GM19238 (cell line): ENCODE results near the gene DPEP3.
A peak's percentile ranks its signal among the peaks of the same experiment; 100 is the strongest.
"Not testable (repeated sequence)": the region's sequence is repeated elsewhere in the genome, so short reads cannot be mapped to it uniquely, and the experiment has no call there.

Experiments used
- DNase-seq: peaks from one replicate; pipeline ENCODE4 v3.0.0; 2011; ENCODE audit warnings: low spot score; ENCODE audit not compliant: insufficient read length

DPEP3 gene

GRCh38 chr16:67945392-67945933, 34.8 kb downstream of the DPEP3 start:
- no peak for DNase-seq

GRCh38 chr16:67944690-67945391, 35.5 kb downstream of the DPEP3 start:
- DNase-seq = no peak

DNA sequence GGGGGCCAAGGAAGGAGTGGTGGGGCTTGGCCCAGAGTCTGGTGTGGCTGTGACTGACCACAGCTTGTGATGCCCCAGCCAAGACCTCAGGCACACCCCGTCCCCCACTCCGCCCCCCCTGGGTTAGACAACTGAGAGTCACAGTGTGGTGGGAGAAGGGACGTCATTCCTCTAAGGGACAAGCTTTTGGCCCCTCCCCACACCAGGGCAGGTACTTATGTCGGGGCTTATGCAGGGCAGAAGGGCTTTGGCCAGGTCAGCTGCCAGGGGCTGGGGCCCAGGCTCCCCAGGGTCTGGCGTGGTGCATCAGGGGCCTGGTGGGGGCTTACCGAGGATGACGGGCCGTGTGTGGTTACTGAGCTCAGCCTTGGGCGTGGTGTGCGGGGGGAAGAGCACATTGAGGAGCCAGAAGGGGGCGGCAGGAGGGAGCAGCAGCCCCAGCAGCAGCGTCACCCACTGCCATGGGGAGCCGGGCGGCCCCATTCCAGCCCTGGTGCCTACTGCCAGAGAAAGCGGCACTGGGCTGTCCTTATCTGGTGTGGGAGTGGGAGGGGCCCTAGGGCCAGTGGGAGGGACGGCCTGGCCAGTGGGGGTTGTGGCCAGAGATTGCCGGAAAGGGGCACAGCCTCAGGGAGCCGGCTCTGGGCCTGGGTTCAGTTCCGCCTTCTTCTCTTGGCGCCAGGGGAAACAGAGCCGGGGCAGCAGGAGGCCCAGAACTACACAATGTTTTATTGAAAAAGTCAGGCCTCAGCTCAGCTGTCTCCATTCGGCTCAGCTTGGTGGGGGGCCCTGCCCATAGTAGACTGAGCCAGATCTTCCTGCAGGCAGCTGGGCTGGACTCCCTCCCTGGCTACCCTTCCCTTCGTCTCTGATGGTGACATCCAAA, 36.4 kb downstream of the DPEP3 start, which contains the start of gene LCAT:
Gene LCAT (minus strand): TSS at position 502 of the 886 bp plus-strand sequence. CDS start 19 bp downstream, at position 483.
- no peak for DNase-seq

DNA sequence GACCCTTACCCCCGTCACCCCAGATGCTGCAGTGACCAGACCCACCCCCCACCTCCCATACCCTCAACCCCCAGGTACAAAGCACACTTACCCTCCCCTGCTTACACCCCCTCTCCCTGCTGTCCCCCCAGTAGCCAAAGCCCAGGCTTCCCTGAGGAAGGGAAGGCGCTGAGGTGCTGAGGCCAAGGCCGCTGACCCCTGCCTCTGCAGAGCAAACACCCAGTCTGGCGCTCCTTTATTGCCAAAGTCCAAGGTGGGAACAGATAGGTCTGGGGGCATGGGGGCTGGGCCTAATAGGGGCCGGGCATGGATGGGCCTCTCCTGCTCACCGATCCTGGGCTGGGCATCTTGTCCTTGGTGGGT, 37.1 kb downstream of the DPEP3 start:
- DNase-seq = no peak

- DNase-seq = no peak
These were observed 37.6 kb downstream of the DPEP3 start for GRCh38 chr16:67942510-67943255.

DNA sequence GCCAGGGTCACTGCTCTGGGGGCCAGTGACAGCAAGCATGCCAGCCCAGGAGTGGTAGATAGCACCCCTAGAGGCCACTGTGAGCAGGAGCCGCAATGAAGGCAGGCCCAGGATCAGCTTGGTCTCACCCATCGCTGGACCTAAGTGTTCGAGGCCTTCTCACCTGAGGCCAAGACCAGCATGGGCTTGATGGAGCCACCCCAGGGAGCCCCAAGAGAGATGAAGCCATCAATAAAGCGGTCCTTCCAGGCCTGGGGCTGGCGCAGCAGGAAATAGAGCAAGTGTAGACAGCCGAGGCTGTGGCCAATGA, 38.1 kb downstream of the DPEP3 start:
- DNase-seq = peak; percentile 54

- DNase-seq = no peak
These were observed 38.7 kb downstream of the DPEP3 start for GRCh38 chr16:67941469-67942199.

- no peak for DNase-seq
These were observed 39.7 kb downstream of the DPEP3 start for GRCh38 chr16:67940446-67941089.

GRCh38 chr16:67939507-67940445, 40.5 kb downstream of the DPEP3 start:
- DNase-seq = no peak

DNA sequence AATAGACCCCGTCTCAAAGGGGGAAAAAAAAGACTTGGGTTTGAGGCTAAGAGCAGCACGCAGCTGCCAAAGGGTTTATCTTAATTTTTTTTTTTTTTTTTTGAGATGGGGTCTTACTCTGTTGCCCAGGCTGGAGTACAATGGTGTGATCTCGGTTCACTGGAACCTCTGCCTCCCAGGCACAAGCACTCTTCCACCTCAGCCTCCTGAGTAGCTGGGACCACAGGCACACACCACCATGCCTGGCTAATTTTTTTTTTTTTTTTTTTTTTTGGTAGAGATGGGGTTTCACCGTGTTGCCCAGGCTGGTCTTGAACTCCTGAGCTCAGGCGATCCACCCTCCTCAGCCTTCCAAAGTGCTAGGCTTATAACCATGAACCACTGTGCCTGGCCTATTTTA, 42.6 kb downstream of the DPEP3 start:
- not testable (repeated sequence) for DNase-seq

- peak; percentile 88 for DNase-seq
These were observed 43.3 kb downstream of the DPEP3 start for GRCh38 chr16:67936880-67937605.

- peak; percentile 60 for DNase-seq
These were observed 44.0 kb downstream of the DPEP3 start, which contains the start of gene PSMB10 for GRCh38 chr16:67936124-67936879. PSMB10 (minus strand) TSS chr16:67936850; CDS start chr16:67936749, 101 bp downstream.

GRCh38 chr16:67935402-67936123, 44.7 kb downstream of the DPEP3 start:
- peak; percentile 99 for DNase-seq

DNA sequence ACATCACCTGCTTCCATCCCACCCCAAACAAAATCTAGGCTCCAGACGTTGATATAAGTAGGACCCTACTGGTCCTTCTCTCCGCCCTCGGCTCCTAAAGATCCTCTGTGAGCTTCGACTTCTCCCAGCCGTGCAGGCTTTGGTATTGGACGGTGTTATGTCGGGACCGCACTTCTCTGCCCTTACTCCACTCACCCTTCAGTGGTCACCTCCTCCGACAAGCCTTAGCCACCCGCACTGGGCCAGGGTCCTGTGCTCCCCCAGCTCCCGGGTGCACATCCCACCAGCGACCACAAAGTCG, 45.2 kb downstream of the DPEP3 start:
- no peak for DNase-seq

GRCh38 chr16:67934306-67935100, 45.8 kb downstream of the DPEP3 start:
- DNase-seq = no peak

DNA sequence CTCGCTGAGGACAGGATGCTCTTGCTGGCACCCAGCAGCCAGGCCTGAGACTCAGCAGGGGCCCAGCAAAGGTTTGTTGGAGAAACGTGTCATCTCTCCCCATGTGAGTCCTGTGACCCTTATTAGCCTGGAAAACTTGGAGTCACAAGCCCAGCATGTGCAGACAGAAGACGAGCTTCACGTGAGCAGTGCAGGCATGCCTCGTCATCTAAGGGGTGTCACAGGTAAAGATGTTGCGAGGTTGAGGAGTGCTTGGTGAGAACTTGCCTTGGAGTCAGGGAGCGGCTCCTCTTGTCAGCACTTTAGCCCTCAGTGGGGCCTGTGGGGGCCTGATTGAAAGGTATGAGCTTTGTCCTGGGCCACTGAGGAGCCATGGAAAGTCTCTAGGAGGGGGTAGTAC, 46.5 kb downstream of the DPEP3 start:
- no peak for DNase-seq

DNA sequence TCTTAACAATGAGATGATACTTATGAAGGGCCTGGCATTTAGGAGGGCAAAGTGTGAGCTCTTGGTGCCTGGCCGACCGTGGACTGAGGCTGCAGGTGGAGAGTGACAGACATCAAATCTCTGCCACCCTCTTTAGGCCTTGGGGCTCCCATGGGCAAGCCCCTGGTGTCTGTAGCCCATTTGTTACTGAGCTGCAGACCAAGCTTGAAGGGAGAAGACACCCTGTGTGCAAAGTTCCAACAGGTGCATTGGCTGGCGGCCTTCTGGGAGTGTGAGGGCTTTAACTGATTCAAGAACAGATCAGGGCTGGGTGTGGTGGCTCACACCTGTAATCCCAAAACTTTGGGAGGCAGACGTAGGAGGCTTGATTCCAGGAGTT, 47.8 kb downstream of the DPEP3 start:
- no peak for DNase-seq
